NCI-H82 treated with DMSO at 0.1 percent for 48 hours (cell line): ENCODE results near the gene TNRC6C.
"Not testable (repeated sequence)": the region's sequence is repeated elsewhere in the genome, so short reads cannot be mapped to it uniquely, and the experiment has no call there.

Experiments used
- DNase-seq: peaks from one replicate; lab custom pipeline; 2025; ENCODE audit not compliant: unreplicated experiment; lab: John Stamatoyannopoulos, UW

Gene TNRC6C

GRCh38 chr17:78040440-78041385 is 82.2 kb downstream of the TNRC6C start:
- DNase-seq = peak; percentile 33

DNA sequence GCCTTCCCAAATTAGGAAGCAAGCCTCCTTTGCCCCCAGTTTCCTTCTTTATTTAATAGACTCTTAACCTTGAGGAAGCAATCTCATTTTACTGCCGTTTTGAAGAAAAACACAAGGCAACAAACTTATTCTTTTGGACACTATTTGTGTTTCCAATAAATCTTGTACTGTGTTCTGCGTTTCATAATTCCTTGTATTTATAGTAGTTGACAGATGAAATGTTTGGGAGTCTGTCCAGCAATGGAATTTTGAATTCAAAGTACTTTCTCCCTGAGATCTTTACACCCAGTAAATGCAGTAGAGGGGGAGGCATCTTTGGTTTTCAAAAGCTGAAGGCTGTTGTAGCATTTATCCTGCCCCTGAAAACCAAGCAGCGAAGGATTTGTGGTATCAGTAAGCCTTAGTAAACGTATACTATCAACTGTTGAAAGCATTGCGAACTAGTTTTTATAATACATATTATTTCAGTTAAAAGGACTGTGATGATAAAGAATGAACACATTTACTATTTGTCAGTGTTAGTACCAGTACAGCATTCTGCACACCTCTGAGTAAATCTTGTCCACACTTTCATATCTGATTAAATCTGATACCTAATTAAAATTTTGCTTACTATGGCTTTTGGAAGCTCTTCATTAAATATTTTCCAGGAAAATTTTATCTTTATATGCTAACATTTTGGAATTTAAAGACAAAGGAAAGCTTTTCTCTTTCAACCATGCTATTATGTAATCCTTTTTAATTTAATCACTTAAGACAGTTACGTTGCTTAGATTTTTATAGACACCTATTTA is 83.1 kb downstream of the TNRC6C start:
- DNase-seq = peak; percentile 56

GRCh38 chr17:78042542-78042941 is 84.0 kb downstream of the TNRC6C start:
- no peak for DNase-seq

GRCh38 chr17:78043031-78043430 is 84.5 kb downstream of the TNRC6C start:
- no peak for DNase-seq

- no peak for DNase-seq
Observed at GRCh38 chr17:78044280-78044835, 85.9 kb downstream of the TNRC6C start.

DNA sequence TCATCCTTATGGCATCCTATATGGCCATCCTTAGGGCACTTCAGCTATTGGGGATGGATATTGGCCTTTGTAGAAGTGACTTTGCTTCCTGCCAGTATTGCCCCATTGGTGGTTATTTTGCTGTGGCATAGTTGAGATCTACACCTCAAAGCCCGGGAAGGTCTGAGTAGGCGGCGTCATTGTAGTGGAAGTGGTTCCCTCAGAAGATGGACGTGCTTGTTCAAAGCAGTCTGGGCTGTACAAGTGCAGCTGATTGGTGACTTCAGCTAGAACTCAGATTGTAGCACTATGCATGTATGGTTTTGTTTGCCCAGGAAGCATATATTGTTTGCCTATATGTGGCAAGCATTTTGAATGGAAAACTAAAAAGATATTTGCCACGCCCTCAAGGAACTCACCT is 86.8 kb downstream of the TNRC6C start:
- no peak for DNase-seq

DNA sequence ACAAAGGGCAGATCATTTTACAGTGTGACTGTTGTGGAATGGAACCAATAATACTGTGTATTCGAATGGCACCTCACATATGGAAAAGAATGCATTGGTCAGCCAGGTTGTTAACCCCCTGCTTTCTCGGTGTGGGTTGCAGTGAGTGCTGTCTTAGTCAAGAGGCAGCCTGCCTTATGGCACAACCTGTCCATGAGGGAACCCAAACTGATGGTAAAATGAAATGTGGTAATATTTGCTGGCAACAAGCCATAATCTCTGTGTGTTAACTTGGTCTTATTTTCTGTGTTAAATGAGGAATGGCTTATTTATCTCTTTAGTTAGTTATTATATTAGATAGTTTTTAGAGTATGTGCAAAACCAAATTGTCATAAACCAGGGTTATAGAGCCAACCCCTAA is 88.4 kb downstream of the TNRC6C start:
- no peak for DNase-seq

DNA sequence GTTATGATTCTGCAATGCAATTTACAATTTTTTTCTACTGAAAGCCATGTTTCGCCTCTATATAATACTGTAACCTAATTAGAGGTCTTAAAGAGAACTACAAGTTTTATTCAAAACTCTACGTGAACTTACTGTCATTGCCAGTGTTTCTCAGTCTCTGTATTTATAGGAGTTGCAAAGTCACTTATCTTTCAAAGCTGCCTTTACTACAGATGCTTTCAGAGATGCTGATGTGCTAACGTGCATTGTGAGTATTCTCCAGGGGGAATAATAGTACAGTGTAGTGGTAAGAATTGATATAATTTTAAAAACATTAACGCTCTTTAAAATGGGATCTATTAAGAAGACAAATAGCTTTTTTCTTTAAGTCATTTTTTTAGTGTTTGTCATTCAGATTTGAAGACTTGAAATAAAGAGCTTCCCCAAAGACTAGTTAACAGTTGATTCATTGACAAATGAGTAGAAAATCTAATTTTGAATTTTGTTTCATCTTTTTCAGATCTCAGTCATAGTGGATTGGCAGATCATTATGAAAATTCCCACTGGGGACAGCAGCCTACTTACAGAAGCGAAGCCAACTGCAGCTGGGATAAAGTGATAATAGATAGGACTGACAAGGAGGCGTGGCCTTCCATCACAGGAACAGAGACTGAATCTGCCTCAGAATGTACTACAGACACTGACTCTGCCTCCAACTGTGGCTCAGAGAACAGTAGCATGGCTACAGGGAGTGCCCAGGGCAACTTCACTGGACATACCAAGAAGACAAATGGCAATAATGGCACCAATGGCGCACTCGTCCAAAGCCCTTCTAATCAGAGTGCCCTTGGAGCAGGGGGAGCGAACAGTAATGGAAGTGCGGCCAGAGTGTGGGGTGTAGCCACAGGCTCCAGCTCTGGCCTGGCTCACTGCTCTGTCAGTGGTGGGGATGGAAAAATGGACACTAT is 90.1 kb downstream of the TNRC6C start:
- no peak for DNase-seq

- no peak for DNase-seq
Observed at GRCh38 chr17:78049609-78050008, 91.1 kb downstream of the TNRC6C start.

- DNase-seq = no peak
Observed at GRCh38 chr17:78051186-78051972, 92.9 kb downstream of the TNRC6C start.

DNA sequence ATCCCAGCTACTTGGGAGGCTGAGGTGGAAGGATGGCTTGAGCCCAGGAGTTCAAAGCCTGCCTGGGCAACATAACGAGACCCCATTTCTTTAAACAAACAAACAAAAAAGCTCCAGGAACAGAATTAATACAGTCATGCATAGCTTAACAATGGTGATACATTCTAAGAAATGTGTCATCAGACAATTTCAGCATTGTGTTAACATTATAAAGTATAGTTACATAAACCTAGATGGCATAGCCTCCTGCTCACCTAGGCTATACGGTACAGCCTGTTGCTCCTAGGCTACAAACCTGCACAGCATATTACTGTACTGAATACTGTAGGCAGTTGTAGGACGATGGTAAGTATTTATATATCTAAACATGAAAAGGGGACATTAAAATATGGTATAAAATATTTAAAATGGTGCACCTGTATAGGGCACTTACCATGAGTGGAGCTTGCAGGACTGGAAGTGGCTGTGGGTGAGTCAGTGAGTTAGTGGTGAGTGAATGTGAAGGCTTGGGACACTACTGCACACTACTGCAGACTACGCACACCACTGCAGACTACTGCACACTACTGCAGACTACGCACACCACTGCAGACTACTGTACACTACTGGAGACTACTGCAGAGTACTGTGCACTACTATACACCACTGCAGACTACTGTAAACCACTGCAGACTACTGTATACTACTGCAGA is 95.4 kb downstream of the TNRC6C start:
- DNase-seq = no peak

DNA sequence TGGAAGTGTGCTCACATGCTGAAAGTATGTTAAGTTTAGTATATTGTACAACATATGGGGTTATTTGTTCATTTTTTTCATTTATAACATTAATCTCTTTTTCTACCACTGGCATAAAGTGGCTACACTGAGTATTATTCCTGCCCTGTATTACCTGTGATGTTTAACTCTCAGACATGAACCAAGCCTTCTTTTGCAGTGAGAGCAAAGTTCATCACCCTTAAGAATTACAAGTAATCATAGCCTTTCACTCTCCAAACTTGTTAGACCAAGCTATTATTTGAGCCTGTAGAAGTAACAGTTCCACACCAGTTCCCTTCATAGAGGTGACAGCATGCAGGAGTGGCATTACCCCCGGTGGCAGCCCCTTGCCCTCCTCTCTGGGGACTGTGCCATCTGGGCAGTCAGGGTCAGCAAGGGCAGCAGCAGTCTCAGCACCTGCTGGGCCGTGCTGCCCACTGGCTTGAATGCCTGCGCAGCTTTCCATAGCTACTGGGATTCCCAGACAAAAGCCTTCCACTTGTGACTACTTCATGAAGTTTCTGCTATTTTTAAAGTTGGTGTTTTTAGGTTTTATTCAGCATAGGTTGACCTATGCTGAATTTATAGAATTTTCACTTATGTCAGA is 98.7 kb downstream of the TNRC6C start:
- no peak for DNase-seq

DNA sequence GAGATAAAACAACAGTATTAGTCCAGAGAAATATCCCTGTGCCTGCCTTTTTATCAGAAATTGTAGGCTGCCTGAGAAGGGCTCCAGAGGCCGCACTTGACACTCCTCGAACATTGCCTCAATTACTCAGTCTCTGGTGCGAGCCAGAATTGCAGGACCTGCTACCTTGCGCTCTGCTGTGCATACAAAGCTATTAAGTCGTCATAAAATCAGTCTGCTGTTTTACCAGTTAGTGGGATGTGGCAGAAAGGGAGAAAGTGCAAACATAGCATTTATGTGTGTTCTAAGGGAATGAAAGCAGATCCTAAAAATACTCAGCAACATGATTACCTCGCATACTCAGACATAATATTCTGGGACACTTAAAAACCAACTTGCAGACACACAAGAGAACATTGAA is 99.5 kb downstream of the TNRC6C start:
- no peak for DNase-seq

- DNase-seq = no peak
Observed at GRCh38 chr17:78058581-78058980, 100.1 kb downstream of the TNRC6C start.

DNA sequence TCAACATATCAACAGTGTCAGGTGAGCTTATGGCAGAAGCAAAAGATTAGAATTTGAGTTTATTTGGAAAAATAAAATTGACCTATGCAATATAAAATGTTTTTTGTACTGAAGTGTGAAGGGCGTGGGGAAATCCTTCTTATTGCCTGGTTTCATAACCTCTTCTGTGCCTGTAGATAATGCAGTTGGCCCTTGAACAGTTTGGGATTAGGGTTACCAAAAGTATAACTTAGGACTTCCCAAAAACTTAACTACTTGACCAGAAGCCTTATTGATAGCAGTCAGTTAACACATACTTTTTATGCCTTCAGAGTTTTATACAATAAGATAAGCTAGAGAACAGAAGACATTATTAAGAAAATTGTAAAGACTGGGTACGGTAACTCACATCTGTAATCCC is 104.1 kb downstream of the TNRC6C start:
- DNase-seq = no peak

- no peak for DNase-seq
Observed at GRCh38 chr17:78063489-78063888, 105.0 kb downstream of the TNRC6C start.

GRCh38 chr17:78064708-78065107 is 106.2 kb downstream of the TNRC6C start:
- DNase-seq = no peak

DNA sequence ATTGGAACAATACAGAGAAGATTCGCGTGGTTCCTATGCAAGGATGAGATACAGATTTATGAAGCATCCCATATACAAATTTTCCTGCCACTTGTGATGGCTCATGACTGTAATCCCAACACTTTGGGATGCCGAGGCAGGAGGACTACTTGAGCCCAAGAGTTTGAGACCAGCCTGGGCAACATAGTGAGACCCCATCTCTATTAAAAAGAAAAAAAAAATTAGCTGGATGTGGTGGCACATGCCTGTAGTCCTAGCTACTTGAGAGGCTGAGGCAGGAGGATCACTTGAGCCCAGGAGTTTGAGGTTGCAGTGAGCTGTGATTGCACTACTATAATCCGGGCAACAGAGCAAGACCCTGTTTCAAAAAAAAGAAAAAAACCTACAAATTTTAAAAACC is 108.5 kb downstream of the TNRC6C start:
- DNase-seq = not testable (repeated sequence)

DNA sequence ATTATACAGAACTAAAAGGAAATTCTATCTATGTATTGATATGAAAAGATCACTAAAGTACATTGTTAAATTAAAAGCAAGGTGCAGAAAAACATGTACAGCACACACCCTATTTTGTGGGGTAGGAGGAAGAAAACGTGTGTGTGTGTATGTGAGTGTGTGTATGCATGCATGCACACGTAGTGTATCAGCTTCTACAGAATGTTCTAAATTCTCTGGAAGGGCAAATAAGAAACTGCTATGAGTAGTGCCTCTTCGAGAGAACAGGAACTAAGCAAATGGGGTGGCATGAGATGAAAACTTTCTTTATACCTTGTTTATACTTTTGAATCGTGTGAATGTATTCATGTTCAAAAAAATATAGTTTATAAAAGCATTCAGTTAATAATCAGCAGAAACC is 111.2 kb downstream of the TNRC6C start:
- no peak for DNase-seq
